ENCODE measurements around the gene KCTD1.

DNA sequence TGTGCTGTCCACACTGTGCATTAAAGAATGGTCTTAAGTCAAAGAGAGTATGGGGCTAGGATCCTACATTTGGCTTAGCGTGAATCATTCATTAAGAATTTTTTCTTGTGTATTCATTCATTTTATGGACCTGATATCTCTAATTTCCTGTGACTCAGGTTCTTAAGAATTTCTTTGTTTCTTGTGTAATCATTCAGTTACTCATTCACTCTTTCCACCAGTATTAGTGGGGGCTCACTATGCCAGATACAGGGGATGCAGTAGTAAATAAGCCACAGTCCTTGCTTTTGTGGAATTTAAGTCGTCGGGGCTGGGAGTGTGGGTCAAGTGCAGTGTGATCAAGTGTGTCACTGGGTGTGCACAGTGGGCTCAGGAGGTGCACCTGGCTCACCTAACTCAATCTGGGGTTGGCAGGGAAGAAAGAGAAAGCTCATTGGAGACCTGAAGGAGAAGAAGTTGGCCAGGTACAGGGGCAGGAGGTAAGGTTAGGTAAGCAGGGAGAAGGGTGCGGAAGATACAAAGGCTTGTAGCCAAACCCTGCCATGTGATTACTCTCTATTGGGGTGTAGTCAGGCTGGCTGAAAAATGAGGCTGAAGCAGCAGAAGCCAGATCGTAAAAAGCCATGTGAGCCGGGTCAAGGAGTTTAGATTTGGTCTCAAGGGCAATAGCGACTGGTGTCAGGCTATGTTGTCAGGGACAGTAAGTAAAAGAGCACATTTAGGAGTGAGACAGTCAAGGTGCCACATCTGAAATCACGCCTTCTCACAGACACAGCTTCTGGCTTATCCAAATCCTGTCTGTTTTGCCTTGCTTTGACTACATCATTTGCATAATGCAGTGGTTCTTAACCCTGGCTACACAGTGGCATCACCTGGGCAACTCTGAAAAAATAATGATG is 67.2 kb downstream of the KCTD1 start:
- TF ChIP-seq, protein P1, sequence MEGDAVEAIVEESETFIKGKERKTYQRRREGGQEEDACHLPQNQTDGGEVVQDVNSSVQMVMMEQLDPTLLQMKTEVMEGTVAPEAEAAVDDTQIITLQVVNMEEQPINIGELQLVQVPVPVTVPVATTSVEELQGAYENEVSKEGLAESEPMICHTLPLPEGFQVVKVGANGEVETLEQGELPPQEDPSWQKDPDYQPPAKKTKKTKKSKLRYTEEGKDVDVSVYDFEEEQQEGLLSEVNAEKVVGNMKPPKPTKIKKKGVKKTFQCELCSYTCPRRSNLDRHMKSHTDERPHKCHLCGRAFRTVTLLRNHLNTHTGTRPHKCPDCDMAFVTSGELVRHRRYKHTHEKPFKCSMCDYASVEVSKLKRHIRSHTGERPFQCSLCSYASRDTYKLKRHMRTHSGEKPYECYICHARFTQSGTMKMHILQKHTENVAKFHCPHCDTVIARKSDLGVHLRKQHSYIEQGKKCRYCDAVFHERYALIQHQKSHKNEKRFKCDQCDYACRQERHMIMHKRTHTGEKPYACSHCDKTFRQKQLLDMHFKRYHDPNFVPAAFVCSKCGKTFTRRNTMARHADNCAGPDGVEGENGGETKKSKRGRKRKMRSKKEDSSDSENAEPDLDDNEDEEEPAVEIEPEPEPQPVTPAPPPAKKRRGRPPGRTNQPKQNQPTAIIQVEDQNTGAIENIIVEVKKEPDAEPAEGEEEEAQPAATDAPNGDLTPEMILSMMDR (conservative IDR thresholded peaks at IDR 0.05; ENCODE audit: low read length): no peak
- no peak for TF ChIP-seq EZH2phosphoT487 (IDR thresholded peaks at IDR 0.05; ENCODE audit: borderline replicate concordance)
